H9 (cell line): ENCODE data around the gene DNLZ. TPM values are rescaled to one million over a fixed set of nuclear protein-coding genes. Genes with fewer than 3 reads are reported as not detected.

ENCODE experiments used
- DNase-seq: peaks from one replicate; pipeline ENCODE4 v3.0.0-alpha.2; 2017
- H2AFZ ChIP-seq: one replicate; pipeline ENCODE4 v1.6.1; 2013; ENCODE audit warnings: mild to moderate bottlenecking, low read length, control low read depth, moderate library complexity
- H2AK5ac ChIP-seq: 2 replicates; pipeline ENCODE4 v1.6.1; 2013; ENCODE audit warnings: low read length, control low read depth, mixed read lengths; ENCODE audit not compliant: insufficient read length
- H2BK120ac ChIP-seq: one replicate; pipeline ENCODE4 v1.6.1; 2013; ENCODE audit warnings: low read depth, mild to moderate bottlenecking, low read length, control low read depth, inconsistent platforms; ENCODE audit not compliant: poor library complexity, severe bottlenecking
- H2BK12ac ChIP-seq: 2 replicates; pipeline ENCODE4 v1.6.1; 2013; ENCODE audit warnings: low read length, control low read depth, mixed read lengths, low read depth; ENCODE audit not compliant: insufficient read length
- H2BK15ac ChIP-seq: 2 replicates; pipeline ENCODE4 v1.6.1; 2013; ENCODE audit warnings: low read depth, low read length, control low read depth
- H2BK20ac ChIP-seq: one replicate; pipeline ENCODE4 v1.6.1; 2013; ENCODE audit warnings: low read depth, mild to moderate bottlenecking, low read length, control low read depth, inconsistent platforms; ENCODE audit not compliant: poor library complexity, severe bottlenecking
- H2BK5ac ChIP-seq: 2 replicates; pipeline ENCODE4 v1.6.1; 2013; ENCODE audit warnings: low read length, control low read depth, mixed read lengths; ENCODE audit not compliant: insufficient read length
- H3K14ac ChIP-seq: 2 replicates; pipeline ENCODE4 v1.6.1; 2013; ENCODE audit warnings: low read length, control low read depth; ENCODE audit not compliant: insufficient read depth
- H3K18ac ChIP-seq: 2 replicates; pipeline ENCODE4 v1.6.1; 2013; ENCODE audit warnings: low read depth, mild to moderate bottlenecking, mixed read lengths, low read length, control low read depth; ENCODE audit not compliant: insufficient read length
- H3K23ac ChIP-seq: 2 replicates; pipeline ENCODE4 v1.6.1; 2013; ENCODE audit warnings: low read length, control low read depth, mixed read lengths, low read depth; ENCODE audit not compliant: insufficient read length
- H3K23me2 ChIP-seq: 2 replicates; pipeline ENCODE4 v1.6.1; 2013; ENCODE audit warnings: low read depth, mild to moderate bottlenecking, mixed read lengths, low read length, control low read depth; ENCODE audit not compliant: insufficient read length, poor library complexity, severe bottlenecking
- H3K27ac ChIP-seq: 2 replicates; pipeline ENCODE4 v1.5.1; 2013; ENCODE audit warnings: low read length, control low read depth, mixed read lengths, low read depth; ENCODE audit not compliant: insufficient read length
- H3K27me3 ChIP-seq: 2 replicates; pipeline ENCODE4 v1.6.1; 2013; ENCODE audit warnings: low read length, control low read depth, inconsistent platforms; ENCODE audit not compliant: insufficient read depth
- H3K4ac ChIP-seq: 2 replicates; pipeline ENCODE4 v1.6.1; 2013; ENCODE audit warnings: low read depth, mild to moderate bottlenecking, control low read depth, inconsistent platforms, low read length, moderate library complexity
- H3K4me1 ChIP-seq: 2 replicates; pipeline ENCODE4 v1.6.1; 2013; ENCODE audit warnings: low read length, control low read depth, inconsistent platforms; ENCODE audit not compliant: insufficient read depth
- H3K4me2 ChIP-seq: 2 replicates; pipeline ENCODE4 v1.6.1; 2013; ENCODE audit warnings: low read length, control low read depth, mixed read lengths; ENCODE audit not compliant: insufficient read length, insufficient read depth
- H3K56ac ChIP-seq: 2 replicates; pipeline ENCODE4 v1.6.1; 2013; ENCODE audit warnings: low read depth, mild to moderate bottlenecking, mixed read lengths, low read length, control low read depth; ENCODE audit not compliant: insufficient read length
- H3K79me1 ChIP-seq: 2 replicates; pipeline ENCODE4 v1.6.1; 2013; ENCODE audit warnings: low read depth, mild to moderate bottlenecking, moderate library complexity, low read length, control low read depth, inconsistent platforms; ENCODE audit not compliant: insufficient read depth, poor library complexity, severe bottlenecking
- H3K79me2 ChIP-seq: 2 replicates; pipeline ENCODE4 v1.6.1; 2013; ENCODE audit warnings: low read length, control low read depth, inconsistent platforms; ENCODE audit not compliant: insufficient read depth
- H3K9ac ChIP-seq: 2 replicates; pipeline ENCODE4 v1.6.1; 2013; ENCODE audit warnings: low read length, control low read depth, mixed read lengths; ENCODE audit not compliant: insufficient read length; ENCODE audit errors: extremely low read depth
- H3K9me3 ChIP-seq: one replicate; pipeline ENCODE4 v1.6.1; 2013; ENCODE audit warnings: low read depth, low read length, inconsistent platforms; ENCODE audit not compliant: control insufficient read depth
- H3T11ph ChIP-seq: one replicate; pipeline ENCODE4 v1.6.1; 2013; ENCODE audit warnings: mild to moderate bottlenecking, low read length, control low read depth, inconsistent platforms
- H4K20me1 ChIP-seq: one replicate; pipeline ENCODE4 v1.6.1; 2013; ENCODE audit not compliant: control insufficient read depth, insufficient read length, insufficient read depth
- H4K5ac ChIP-seq: 2 replicates; pipeline ENCODE4 v1.6.1; 2013; ENCODE audit warnings: low read depth, mild to moderate bottlenecking, mixed read lengths, low read length, control low read depth; ENCODE audit not compliant: insufficient read length
- H4K8ac ChIP-seq: replicated peaks from 2 replicates; pipeline ENCODE4 v1.6.1; 2013; ENCODE audit warnings: low read length, control low read depth, mixed read lengths, low read depth; ENCODE audit not compliant: insufficient read length
- H4K91ac ChIP-seq: 2 replicates; pipeline ENCODE4 v1.6.1; 2013; ENCODE audit warnings: low read depth, mild to moderate bottlenecking, moderate library complexity, mixed read lengths, low read length, control low read depth; ENCODE audit not compliant: insufficient read length
- H3K27ac Mint-ChIP-seq, 3 experiments: 2 replicates in 2 of 3; 3 replicates in 1 of 3; pipeline ENCODE4 v1.8.0; 2020 to 2021; ENCODE audit warnings: mixed read lengths in 3 of 3, mild to moderate bottlenecking in 1 of 3, moderate library complexity in 1 of 3
- H3K27me3 Mint-ChIP-seq: 2 replicates; pipeline ENCODE4 v1.8.0; 2021; ENCODE audit warnings: low read depth, mild to moderate bottlenecking, moderate library complexity, mixed read lengths
- H3K36me3 Mint-ChIP-seq, 3 experiments: 2 replicates in 2 of 3; 3 replicates in 1 of 3; pipeline ENCODE4 v1.8.0; 2020 to 2021; ENCODE audit warnings: low read depth in 3 of 3, mixed read lengths in 3 of 3; ENCODE audit not compliant: insufficient read depth in 1 of 3
- H3K4me1 Mint-ChIP-seq, 2 experiments: 2 replicates each; pipeline ENCODE4 v1.8.0; 2020; ENCODE audit warnings: mixed read lengths in 2 of 2
- H3K4me3 Mint-ChIP-seq, 2 experiments: 2 replicates in 1 of 2; 3 replicates in 1 of 2; pipeline ENCODE4 v1.8.0; 2020 to 2021; ENCODE audit warnings: mild to moderate bottlenecking in 2 of 2, mixed read lengths in 2 of 2, moderate library complexity in 1 of 2
- H3K9me3 Mint-ChIP-seq, 2 experiments: 2 replicates in 1 of 2; 3 replicates in 1 of 2; pipeline ENCODE4 v1.8.0; 2020; ENCODE audit warnings: mild to moderate bottlenecking in 2 of 2, mixed read lengths in 2 of 2, moderate library complexity in 1 of 2
- CTCF ChIP-seq: fragments of 200-600 bp; sonication (generic); conservative IDR thresholded peaks from 3 replicates; pipeline ENCODE4 v1.8.0; 2021; ENCODE audit warnings: antibody characterized with exemption, mild to moderate bottlenecking
- WGBS: extraction: QIAGEN DNeasy Blood & Tissue Kit; methylation state at CpG from one replicate; pipeline ENCODE4 v1.1.7; 2013; ENCODE audit warnings: missing lambda C conversion rate, low lambda C conversion rate, mixed read lengths; ENCODE audit not compliant: insufficient read length; ENCODE audit errors: extremely low coverage; 5-methylcytosine and 5-hydroxymethylcytosine counted together
- total RNA-seq: library from RNA; stranded (reverse); gene quantifications from 2 replicates; pipeline ENCODE4 v1.2.1, GENCODE V29; 2021

The DNLZ gene
- total RNA-seq, 1 experiment from 2014 or later, result 24.8 TPM

DNA sequence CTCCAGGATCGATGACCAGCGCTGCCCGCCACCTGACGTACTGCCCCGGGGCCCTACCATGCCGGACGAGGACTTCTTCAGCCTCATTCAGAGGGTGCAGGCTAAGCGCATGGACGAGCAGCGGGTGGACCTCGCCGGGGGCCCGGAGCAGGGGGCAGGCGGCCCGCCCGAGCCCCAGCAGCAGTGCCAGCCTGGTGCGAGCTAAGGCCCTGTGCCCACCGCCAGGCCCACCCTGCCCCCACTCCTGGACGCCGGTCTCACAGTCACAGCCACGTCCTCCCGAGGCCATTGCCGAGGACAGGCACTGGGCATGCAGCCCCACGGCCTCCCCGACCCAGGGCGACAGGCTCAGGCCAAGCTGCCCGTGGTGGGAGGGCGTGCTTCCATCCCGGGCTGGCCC lies 5.5 kb downstream of the DNLZ start:
- no peak for TF ChIP-seq CTCF
- H3K4me2 ChIP-seq, result no peak overlapping the region
- Mint-ChIP-seq H3K27ac (no peak overlapping the region), H3K36me3 (peaks cover 0 to 5% (median 3%) of the 10 kb centered on the region in 3 experiments; a peak in 4 of 7 replicates), H3K9me3 (no peaks in the 10 kb centered on the region), H3K27me3 (no peaks in the 10 kb centered on the region), H3K4me3 (no peak overlapping the region), H3K4me1 (peaks cover 3 to 5% of the 10 kb centered on the region in 2 experiments; a peak in 1 of 4 replicates)
- H2BK120ac ChIP-seq, result no peak overlapping the region
- no peak overlapping the region for H3T11ph ChIP-seq
- H3K23ac ChIP-seq, result no peak overlapping the region
- no peak overlapping the region for H2BK12ac ChIP-seq
- no peak for DNase-seq
- no peak overlapping the region for H2BK5ac ChIP-seq
- H3K27me3 ChIP-seq, result no peaks in the 10 kb centered on the region
- H4K20me1 ChIP-seq, result no peaks in the 10 kb centered on the region
- no peaks in the 10 kb centered on the region for H3K79me1 ChIP-seq
- no peaks in the 10 kb centered on the region for H3K9me3 ChIP-seq
- no peak overlapping the region for H4K8ac ChIP-seq
- H2AK5ac ChIP-seq, result no peak overlapping the region
- no peak overlapping the region for H3K56ac ChIP-seq
- H3K18ac ChIP-seq, result no peak overlapping the region
- no peak overlapping the region for H3K14ac ChIP-seq
- H4K5ac ChIP-seq, result no peak overlapping the region
- H3K4me1 ChIP-seq, result no peaks in the 10 kb centered on the region
- no peak overlapping the region for H3K27ac ChIP-seq
- WGBS, result no CpG with 5 or more reads among the region's 29 CpGs
- H2BK20ac ChIP-seq, result no peak overlapping the region
- no peak overlapping the region for H2AFZ ChIP-seq
- no peaks in the 10 kb centered on the region for H3K23me2 ChIP-seq
- H3K4ac ChIP-seq, result no peak overlapping the region
- H3K9ac ChIP-seq, result no peak overlapping the region
- H4K91ac ChIP-seq, result no peak overlapping the region
- no peak overlapping the region for H2BK15ac ChIP-seq
- H3K79me2 ChIP-seq, result no peaks in the 10 kb centered on the region
